PFSK-1 (cell line): ENCODE measurements around the gene FAM170A.

ENCODE experiments used
- POLR2AphosphoS5 ChIP-seq: IDR thresholded peaks from 2 replicates; pipeline ENCODE4 v1.6.1; 2012; ENCODE audit warnings: low read depth, mild to moderate bottlenecking, control low read depth, low read length, moderate library complexity
- REST ChIP-seq, 2 experiments: IDR thresholded peaks; 2 replicates each; pipeline versions ENCODE4 v1.6.1 to v1.8.0; 2011 to 2012; ENCODE audit warnings: low read depth in 2 of 2, low read length in 2 of 2, control low read depth in 1 of 2, inconsistent platforms in 1 of 2, mild to moderate bottlenecking in 1 of 2, moderate library complexity in 1 of 2; ENCODE audit not compliant: insufficient read depth in 1 of 2
- SIN3A ChIP-seq: IDR thresholded peaks from 2 replicates; pipeline ENCODE4 v1.6.1; 2012; ENCODE audit warnings: mild to moderate bottlenecking, low read length, moderate library complexity, borderline replicate concordance; ENCODE audit not compliant: insufficient read depth
- TAF1 ChIP-seq: IDR thresholded peaks from 2 replicates; pipeline ENCODE4 v1.6.1; 2012; ENCODE audit warnings: low read length, control low read depth, borderline replicate concordance; ENCODE audit not compliant: insufficient read depth

- no peak for TF ChIP-seq REST (IDR thresholded peaks at IDR 0.05; ENCODE audit: insufficient read depth in 1 of 2, low read depth in 2 of 2, low read length in 2 of 2)
- no peak for TF ChIP-seq TAF1
- no peak for TF ChIP-seq POLR2AphosphoS5
- TF ChIP-seq SIN3A, result no peak
These were observed 14.5 kb upstream of the FAM170A start for GRCh38 chr5:119614838-119615237.
